Gastroesophageal sphincter (tissue), 4 donors: ENCODE results near the gene PRR20G. TPM values are rescaled to one million over a fixed set of nuclear protein-coding genes. Genes with fewer than 3 reads are reported as not detected.

Experiments used
- ATAC-seq: fragments of 150-250 bp; one replicate; pipeline ENCODE4 v1.9.1; 2016; ENCODE audit warnings: mild to moderate bottlenecking, moderate library complexity
- H3K27ac ChIP-seq, 4 donors: fragments of 200-600 bp; sonication (generic) in 3 of 4; 1 replicate in 3 of 4; 2 replicates in 1 of 4; pipeline ENCODE4 v1.5.1; 2016 to 2019
- H3K27me3 ChIP-seq: fragments of 200-600 bp; sonication (generic); one replicate; pipeline ENCODE4 v1.5.1; 2019
- H3K36me3 ChIP-seq, 2 donors: fragments of 200-600 bp; sonication (generic); one replicate each; pipeline ENCODE4 v1.5.1; 2019; ENCODE audit warnings: control low read depth in 1 of 2
- H3K4me1 ChIP-seq, 3 donors: fragments of 200-600 bp; sonication (generic); 1 replicate in 2 of 3; 2 replicates in 1 of 3; pipeline ENCODE4 v1.5.1; 2016 to 2019; ENCODE audit warnings: control low read depth in 2 of 3
- H3K4me3 ChIP-seq, 2 donors: fragments of 200-600 bp; sonication (generic); one replicate each; pipeline ENCODE4 v1.5.1; 2019; ENCODE audit warnings: mild to moderate bottlenecking in 1 of 2, moderate library complexity in 1 of 2
- H3K9me3 ChIP-seq, 3 donors: fragments of 200-600 bp; sonication (generic); one replicate each; pipeline ENCODE4 v1.5.1; 2017 to 2019; ENCODE audit warnings: control low read depth in 2 of 3
- CTCF ChIP-seq, 4 experiments: fragments of 200-600 bp in 2 of 4; fragments of 450-650 bp in 2 of 4; sonication (generic) in 1 of 4; IDR thresholded peaks; one replicate each; pipeline ENCODE4 v1.5.1; 2017 to 2019; ENCODE audit warnings: antibody characterized with exemption in 4 of 4, mild to moderate bottlenecking in 2 of 4, moderate library complexity in 2 of 4
- EP300 ChIP-seq: sonication (generic); formaldehyde crosslinking; IDR thresholded peaks from one replicate; pipeline ENCODE4 v1.6.1; 2017; ENCODE audit warnings: antibody characterized with exemption, mild to moderate bottlenecking
- POLR2A ChIP-seq, 2 donors: fragments of 450-650 bp; IDR thresholded peaks; one replicate each; pipeline ENCODE4 v1.6.1; 2017; ENCODE audit warnings: antibody characterized with exemption in 2 of 2, mild to moderate bottlenecking in 2 of 2, moderate library complexity in 1 of 2
- POLR2AphosphoS5 ChIP-seq: sonication (generic); formaldehyde crosslinking; IDR thresholded peaks from one replicate; pipeline ENCODE4 v1.6.1; 2017; ENCODE audit warnings: antibody characterized with exemption
- WGBS, 2 donors: methylation state at CpG; one replicate each; pipeline ENCODE4 v1.1.5; 2018; ENCODE audit warnings: low coverage in 1 of 2; 5-methylcytosine and 5-hydroxymethylcytosine counted together
- total RNA-seq, 4 donors: library from RNA; depleted of rRNA; stranded (reverse); fragments of >200 nt; gene quantifications; one replicate each; pipeline ENCODE4 v1.1.0, GENCODE V29; 2016

The PRR20G gene
- total RNA-seq, 4 donors from 2014 or later, result not detected

DNA sequence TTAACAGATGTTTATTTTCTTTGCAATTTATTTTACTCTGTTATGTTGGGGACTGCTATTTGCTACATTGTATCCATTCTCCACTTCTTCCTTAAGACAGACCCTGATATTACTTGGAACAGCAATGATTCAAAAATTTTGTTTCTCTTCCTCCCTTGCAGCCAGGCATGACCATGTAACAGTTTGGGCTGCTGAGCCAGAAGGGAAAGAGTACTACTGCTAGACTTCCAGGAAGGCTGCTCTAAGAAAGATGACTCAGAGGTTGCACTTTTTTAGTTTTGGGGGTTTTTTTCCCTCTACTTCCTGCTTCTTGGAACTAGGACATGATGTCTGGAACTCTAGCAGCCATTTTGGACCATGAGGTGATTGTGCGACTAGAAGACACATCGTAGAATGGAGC is 10.3 kb downstream of the PRR20G start:
- Histone ChIP-seq H3K27ac (no peak overlapping the region), H3K4me3 (no peak overlapping the region), H3K27me3 (peaks cover 30% of the 10 kb centered on the region), H3K9me3 (no peaks in the 10 kb centered on the region), H3K4me1 (no peaks in the 10 kb centered on the region), H3K36me3 (no peaks in the 10 kb centered on the region)
- 59% methylated on average over 2 of the region's 2 CpGs; no CpG with 5 or more reads in 1 of the 2 donors for WGBS, 2 donors
- no peak for ATAC-seq
- TF ChIP-seq EP300 (no peak), CTCF (IDR thresholded peaks at IDR 0.05) (no peak)

DNA sequence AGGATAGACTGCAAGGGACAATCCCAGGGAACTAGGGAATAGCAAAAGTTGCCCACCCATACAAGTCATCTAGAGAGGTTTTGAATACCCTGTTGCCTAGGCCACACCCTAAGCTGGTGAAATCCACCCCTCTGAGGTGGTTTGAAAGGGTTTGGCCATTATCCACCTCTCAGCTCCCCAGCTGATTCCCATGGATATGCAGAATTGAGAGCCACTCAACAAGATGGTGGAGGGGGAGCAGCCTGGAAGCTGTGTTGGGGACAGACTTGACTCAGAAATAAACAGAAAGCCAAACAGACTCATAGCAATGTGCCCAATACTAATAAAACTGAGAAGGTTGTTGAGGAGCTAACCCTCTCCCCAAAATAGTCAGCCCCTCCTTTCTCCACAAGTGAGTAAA is 10.9 kb downstream of the PRR20G start:
- Histone ChIP-seq H3K27ac (no peak overlapping the region), H3K9me3 (no peaks in the 10 kb centered on the region), H3K36me3 (no peaks in the 10 kb centered on the region), H3K4me1 (no peaks in the 10 kb centered on the region), H3K4me3 (no peak overlapping the region), H3K27me3 (peaks cover 27% of the 10 kb centered on the region)
- no peak for TF ChIP-seq EP300
- TF ChIP-seq CTCF (IDR thresholded peaks at IDR 0.05), result no peak
- no peak for TF ChIP-seq POLR2AphosphoS5
- TF ChIP-seq POLR2A (IDR thresholded peaks at IDR 0.05), result no peak
- ATAC-seq, result no peak

DNA sequence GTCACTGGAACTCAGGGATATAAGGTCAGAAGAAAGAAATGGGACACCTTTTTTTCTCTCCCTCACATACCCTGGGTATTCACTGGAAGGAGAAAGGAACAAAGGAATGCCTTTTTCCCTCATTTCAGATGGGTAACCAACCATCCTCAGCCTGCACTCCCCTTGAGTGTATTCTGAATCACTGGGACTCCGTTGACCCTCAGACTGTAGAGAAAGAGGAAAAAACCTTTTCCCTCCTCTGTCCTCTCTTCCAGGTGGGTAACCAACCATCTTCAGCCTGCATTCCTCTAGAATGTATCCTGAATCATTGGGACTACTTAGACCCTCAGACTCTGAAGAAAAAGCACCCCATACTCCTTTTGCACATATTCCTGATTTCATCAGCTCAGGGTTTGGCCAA is 11.4 kb downstream of the PRR20G start:
- no peak overlapping the region for H3K4me3 ChIP-seq
- ATAC-seq, result no peak
- TF ChIP-seq POLR2AphosphoS5 (no peak), EP300 (no peak), CTCF (IDR thresholded peaks at IDR 0.05) (no peak), POLR2A (IDR thresholded peaks at IDR 0.05) (no peak)
- WGBS, 2 donors, result 63% methylated on average over 1 of the region's 1 CpG; no CpG with 5 or more reads in 1 of the 2 donors
- no peak overlapping the region for H3K27ac ChIP-seq
- H3K9me3 ChIP-seq, result no peaks in the 10 kb centered on the region
- H3K4me1 ChIP-seq, result no peaks in the 10 kb centered on the region
- H3K36me3 ChIP-seq, result no peaks in the 10 kb centered on the region
- H3K27me3 ChIP-seq, result peaks cover 27% of the 10 kb centered on the region

DNA sequence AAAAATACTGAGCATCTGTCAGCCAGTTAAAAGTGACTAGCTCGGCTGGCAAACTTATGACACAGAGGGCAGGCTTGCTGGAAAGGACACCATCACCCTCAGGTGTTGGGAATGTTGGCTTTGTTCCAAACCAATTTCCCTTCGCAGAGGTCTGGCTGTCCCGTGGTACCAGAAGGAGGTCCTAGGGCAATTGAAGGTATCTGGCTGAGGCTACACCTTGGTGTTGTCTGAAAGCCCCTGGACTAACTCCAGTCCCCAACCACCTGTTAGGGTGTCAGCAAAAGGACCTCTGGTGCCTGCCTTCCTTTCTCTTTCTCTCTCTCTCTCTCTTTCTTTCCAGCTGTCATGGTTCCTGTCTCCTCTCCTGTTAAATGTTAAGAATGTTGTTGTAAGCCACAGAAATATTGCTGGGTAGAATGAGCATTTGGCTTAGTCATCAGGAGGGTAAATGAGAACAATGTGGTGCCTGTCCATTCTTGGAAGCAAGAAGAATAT is 12.5 kb downstream of the PRR20G start:
- peaks cover 33% of the 10 kb centered on the region for H3K27me3 ChIP-seq
- no peak overlapping the region for H3K4me3 ChIP-seq
- no peaks in the 10 kb centered on the region for H3K4me1 ChIP-seq
- 33 to 53% methylated on average over 1 to 3 of the region's 3 CpGs for WGBS, 2 donors
- H3K36me3 ChIP-seq, result no peaks in the 10 kb centered on the region
- no peak for ATAC-seq
- no peak for TF ChIP-seq POLR2AphosphoS5
- no peak for TF ChIP-seq CTCF (IDR thresholded peaks at IDR 0.05)
- no peak for TF ChIP-seq POLR2A (IDR thresholded peaks at IDR 0.05)
- TF ChIP-seq EP300, result no peak
- peaks cover 0 to 4% (median 0%) of the 10 kb centered on the region in 3 donors for H3K9me3 ChIP-seq
- H3K27ac ChIP-seq, result no peak overlapping the region

- peaks cover 35% of the 10 kb centered on the region for H3K27me3 ChIP-seq
- H3K36me3 ChIP-seq, result no peaks in the 10 kb centered on the region
- TF ChIP-seq POLR2A (IDR thresholded peaks at IDR 0.05) (no peak), POLR2AphosphoS5 (no peak), CTCF (IDR thresholded peaks at IDR 0.05) (no peak), EP300 (no peak)
- no peaks in the 10 kb centered on the region for H3K4me1 ChIP-seq
- H3K27ac ChIP-seq, result no peak overlapping the region
- H3K9me3 ChIP-seq, result peaks cover 0 to 14% (median 0%) of the 10 kb centered on the region in 3 donors
- H3K4me3 ChIP-seq, result no peak overlapping the region
- ATAC-seq, result no peak
- 60% methylated on average over 1 of the region's 6 CpGs; no CpG with 5 or more reads in 1 of the 2 donors for WGBS, 2 donors
Measured at GRCh38 chr3:127274200-127274760, 13.6 kb downstream of the PRR20G start.
